ENCODE data around the gene APCDD1L.

GRCh38 chr20:58480551-58481336, 34.5 kb downstream of the APCDD1L start:
- no peak for TF ChIP-seq CTCF (IDR thresholded peaks at IDR 0.05)
- TF ChIP-seq POLR2A (IDR thresholded peaks at IDR 0.05) = no peak

Measured in heart left ventricle (tissue), 13 donors.